AML-193 (cell line): ENCODE results near the gene KIF21B.

Experiments
- DNase-seq, 2 experiments: peaks; one replicate each; lab custom pipeline; 2025; lab: John Stamatoyannopoulos, UW

The KIF21B gene, protein sequence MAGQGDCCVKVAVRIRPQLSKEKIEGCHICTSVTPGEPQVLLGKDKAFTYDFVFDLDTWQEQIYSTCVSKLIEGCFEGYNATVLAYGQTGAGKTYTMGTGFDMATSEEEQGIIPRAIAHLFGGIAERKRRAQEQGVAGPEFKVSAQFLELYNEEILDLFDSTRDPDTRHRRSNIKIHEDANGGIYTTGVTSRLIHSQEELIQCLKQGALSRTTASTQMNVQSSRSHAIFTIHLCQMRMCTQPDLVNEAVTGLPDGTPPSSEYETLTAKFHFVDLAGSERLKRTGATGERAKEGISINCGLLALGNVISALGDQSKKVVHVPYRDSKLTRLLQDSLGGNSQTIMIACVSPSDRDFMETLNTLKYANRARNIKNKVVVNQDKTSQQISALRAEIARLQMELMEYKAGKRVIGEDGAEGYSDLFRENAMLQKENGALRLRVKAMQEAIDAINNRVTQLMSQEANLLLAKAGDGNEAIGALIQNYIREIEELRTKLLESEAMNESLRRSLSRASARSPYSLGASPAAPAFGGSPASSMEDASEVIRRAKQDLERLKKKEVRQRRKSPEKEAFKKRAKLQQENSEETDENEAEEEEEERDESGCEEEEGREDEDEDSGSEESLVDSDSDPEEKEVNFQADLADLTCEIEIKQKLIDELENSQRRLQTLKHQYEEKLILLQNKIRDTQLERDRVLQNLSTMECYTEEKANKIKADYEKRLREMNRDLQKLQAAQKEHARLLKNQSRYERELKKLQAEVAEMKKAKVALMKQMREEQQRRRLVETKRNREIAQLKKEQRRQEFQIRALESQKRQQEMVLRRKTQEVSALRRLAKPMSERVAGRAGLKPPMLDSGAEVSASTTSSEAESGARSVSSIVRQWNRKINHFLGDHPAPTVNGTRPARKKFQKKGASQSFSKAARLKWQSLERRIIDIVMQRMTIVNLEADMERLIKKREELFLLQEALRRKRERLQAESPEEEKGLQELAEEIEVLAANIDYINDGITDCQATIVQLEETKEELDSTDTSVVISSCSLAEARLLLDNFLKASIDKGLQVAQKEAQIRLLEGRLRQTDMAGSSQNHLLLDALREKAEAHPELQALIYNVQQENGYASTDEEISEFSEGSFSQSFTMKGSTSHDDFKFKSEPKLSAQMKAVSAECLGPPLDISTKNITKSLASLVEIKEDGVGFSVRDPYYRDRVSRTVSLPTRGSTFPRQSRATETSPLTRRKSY (N-terminal part only)

DNA sequence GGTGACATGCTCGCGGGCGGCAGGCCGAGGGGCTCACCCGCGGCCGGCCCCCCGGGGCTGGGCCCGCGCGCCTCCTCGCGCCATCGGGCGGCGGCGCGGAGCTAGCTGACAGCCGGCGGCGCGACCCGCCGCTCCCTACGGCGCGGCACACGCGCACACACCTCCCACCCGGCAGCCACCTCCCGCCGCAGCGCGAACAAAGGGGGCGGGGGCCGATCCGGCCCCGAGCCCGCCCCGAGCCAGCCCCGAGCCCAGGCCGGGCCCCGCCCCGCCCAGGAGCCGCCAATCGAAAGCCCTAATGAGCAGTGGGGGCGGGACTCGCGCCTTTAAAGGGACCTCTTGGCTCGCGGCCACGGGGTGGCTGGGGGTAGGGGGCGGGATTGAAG, at the start of gene KIF21B:
Gene KIF21B, minus strand, starts transcription at position 198 of the 386 bp plus-strand sequence. CDS start 331 bp downstream, outside the sequence.
- peak; percentile 65 to 66 for DNase-seq

- DNase-seq: no peak
Measured at GRCh38 chr1:201072922-201073321, 49.4 kb upstream of the KIF21B start.

- DNase-seq: no peak
Measured at GRCh38 chr1:201072149-201072548, 48.6 kb upstream of the KIF21B start.

GRCh38 chr1:201069636-201070035, 46.1 kb upstream of the KIF21B start:
- no peak for DNase-seq

- DNase-seq: no peak
Measured at GRCh38 chr1:201068976-201069375, 45.5 kb upstream of the KIF21B start.

GRCh38 chr1:201066986-201067385, 43.5 kb upstream of the KIF21B start:
- DNase-seq: no peak

DNA sequence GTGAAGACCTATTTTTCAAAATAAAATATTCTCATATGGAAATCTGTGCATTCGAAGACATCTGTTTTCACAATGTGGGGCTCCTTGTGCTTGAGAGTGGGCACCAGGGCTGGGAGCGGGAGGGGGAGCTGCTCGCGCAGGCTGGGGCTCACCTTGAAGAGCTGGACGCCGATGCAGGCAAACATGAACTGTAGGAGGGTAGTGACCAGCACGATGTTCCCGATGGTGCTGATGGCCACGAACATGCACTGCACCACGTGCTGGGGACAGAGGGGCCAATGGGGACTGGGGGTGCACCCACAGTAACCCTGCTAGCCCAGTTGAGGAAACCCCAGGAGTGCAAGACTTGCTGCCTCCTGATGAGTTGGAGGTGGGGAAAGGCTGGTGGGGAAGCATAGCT, 42.2 kb upstream of the KIF21B start:
- DNase-seq: no peak

GRCh38 chr1:201064806-201065205, 41.3 kb upstream of the KIF21B start:
- no peak for DNase-seq

GRCh38 chr1:201063145-201063544, 39.6 kb upstream of the KIF21B start:
- no peak for DNase-seq

DNA sequence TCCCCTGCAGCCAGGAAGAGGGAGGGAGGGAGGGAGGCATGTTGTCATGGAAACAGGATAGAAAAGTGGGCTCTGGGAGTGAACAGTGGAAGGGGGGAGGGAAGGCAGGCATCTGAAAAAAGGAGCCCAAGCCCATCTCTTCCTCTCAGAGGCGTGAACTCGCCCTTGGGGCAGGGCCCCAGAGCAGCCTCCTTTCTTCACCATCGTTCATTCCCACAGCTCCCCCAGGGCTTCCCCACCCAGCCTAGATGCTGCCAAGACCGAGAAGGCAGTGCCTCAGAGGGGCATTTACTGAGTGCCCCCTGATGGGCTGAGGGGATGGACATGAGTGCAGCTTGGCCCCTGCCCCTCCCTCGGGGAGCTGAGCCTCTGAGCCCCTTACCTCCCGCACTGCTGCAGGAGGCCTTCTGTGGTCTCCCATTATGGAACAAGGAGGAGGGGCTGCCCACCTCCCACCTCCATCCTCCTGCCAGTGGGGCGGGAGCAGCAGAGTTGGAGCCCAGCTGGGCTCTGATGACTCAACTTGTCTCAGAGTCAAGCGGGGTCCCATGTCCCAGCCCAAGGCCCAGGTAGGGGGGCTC, 39.1 kb upstream of the KIF21B start:
- no peak for DNase-seq

DNA sequence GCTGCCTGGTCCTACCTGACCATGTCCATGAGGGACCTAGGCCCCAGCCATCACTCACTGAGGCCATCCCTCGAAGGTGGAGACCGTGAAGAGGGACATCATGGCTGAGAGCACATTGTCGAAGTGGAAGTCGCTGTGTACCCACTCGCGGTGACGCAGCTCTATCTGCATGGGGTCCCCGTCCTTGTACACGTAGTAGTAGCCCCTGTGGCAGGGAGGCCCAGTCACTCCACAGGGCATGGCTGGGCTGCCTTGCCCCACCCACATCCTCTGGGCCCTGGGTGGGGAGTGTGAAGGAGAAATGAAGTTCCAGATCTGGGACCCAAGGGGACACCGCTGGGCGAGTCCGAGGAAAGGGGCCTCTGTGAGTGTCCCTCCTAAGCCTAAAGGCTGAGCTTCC, 38.4 kb upstream of the KIF21B start:
- no peak for DNase-seq

- no peak for DNase-seq
Measured at GRCh38 chr1:201061049-201061448, 37.5 kb upstream of the KIF21B start.

- no peak for DNase-seq
Measured at GRCh38 chr1:201060586-201060985, 37.1 kb upstream of the KIF21B start.

DNA sequence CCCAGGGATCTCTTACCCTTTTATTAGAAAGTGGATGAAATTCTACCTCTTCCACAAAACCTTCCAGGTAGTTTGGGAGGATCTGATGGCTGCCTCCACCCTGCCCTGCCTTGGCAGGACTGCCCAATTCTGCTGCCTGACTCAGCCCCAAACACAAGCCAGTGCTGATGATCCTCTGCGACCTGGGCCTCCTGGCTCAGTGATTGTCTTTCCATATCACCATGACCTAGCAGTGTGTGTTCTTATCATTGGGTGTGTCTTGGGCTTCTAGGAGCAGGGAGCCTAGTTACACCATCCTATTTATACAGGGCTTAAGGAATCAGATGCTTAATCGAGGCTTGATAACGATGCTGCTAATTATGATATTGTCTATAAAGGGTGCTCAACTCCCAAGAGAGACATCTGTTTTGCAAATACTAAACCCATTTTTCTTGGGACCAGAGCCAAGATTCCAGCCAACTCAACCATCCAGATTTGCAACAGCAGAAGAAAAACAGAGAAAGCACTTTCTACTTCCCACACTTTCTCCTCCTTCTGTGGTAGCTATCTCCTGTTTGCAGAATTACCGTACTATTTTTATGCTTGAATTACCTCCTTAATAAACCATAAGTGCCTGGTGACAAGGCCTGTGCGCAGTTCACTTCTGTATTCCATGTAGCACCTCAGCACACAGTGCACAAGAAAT, 36.5 kb upstream of the KIF21B start:
- DNase-seq: no peak

- DNase-seq: no peak
Measured at GRCh38 chr1:201059401-201059800, 35.9 kb upstream of the KIF21B start.

GRCh38 chr1:201054091-201054543, 30.6 kb upstream of the KIF21B start:
- no peak for DNase-seq

- DNase-seq: no peak
Measured at GRCh38 chr1:201053155-201053860, 29.8 kb upstream of the KIF21B start.

GRCh38 chr1:201051399-201051798, 27.9 kb upstream of the KIF21B start:
- DNase-seq: no peak

- DNase-seq: no peak
Measured at GRCh38 chr1:201050515-201051277, 27.2 kb upstream of the KIF21B start.
